GM23338 (cell line): Measurements from ENCODE around the gene P2RY12. TPM values are rescaled to one million over a fixed set of nuclear protein-coding genes. Genes with fewer than 3 reads are reported as not detected.

Experiments used
- ATAC-seq: fragments of 200-7000 bp; cut with Tn5 transposase; 3 replicates; pipeline ENCODE4 v1.9.1; 2020
- DNase-seq: peaks from one replicate; pipeline ENCODE4 v3.0.0-alpha.2; 2015; ENCODE audit warnings: low spot score
- H2AFZ ChIP-seq: fragments of 200-600 bp; sonication (generic); 2 replicates; pipeline ENCODE4 v1.8.0; 2016; ENCODE audit warnings: antibody characterized with exemption, mild to moderate bottlenecking, moderate library complexity
- H3F3A ChIP-seq: fragments of 200-600 bp; sonication (generic); replicated peaks from 2 replicates; pipeline ENCODE4 v1.8.0; 2017; ENCODE audit warnings: antibody characterized with exemption, mixed run types, low read depth
- H3K27ac ChIP-seq: fragments of 200-600 bp; sonication (generic); 2 replicates; pipeline ENCODE4 v1.6.1; 2016; ENCODE audit warnings: low read depth
- H3K27me3 ChIP-seq: fragments of 200-600 bp; sonication (generic); 2 replicates; pipeline ENCODE4 v1.8.0; 2016; ENCODE audit warnings: mild to moderate bottlenecking, mixed run types, moderate library complexity; ENCODE audit not compliant: insufficient read depth
- H3K36me3 ChIP-seq: fragments of 200-600 bp; sonication (generic); 2 replicates; pipeline ENCODE4 v1.8.0; 2016; ENCODE audit warnings: mild to moderate bottlenecking; ENCODE audit not compliant: insufficient read depth
- H3K4me1 ChIP-seq: fragments of 200-600 bp; sonication (generic); 2 replicates; pipeline ENCODE4 v1.8.0; 2016; ENCODE audit warnings: mild to moderate bottlenecking, moderate library complexity; ENCODE audit not compliant: insufficient read depth
- H3K4me2 ChIP-seq: fragments of 200-600 bp; sonication (generic); 2 replicates; pipeline ENCODE4 v1.7.1; 2017; ENCODE audit warnings: mixed run types
- H3K4me3 ChIP-seq: fragments of 200-600 bp; sonication (generic); 2 replicates; pipeline ENCODE4 v1.6.1; 2016; ENCODE audit warnings: mixed run types
- H3K79me2 ChIP-seq: fragments of 200-600 bp; sonication (generic); replicated peaks from 2 replicates; pipeline ENCODE4 v1.8.0; 2017; ENCODE audit warnings: mild to moderate bottlenecking; ENCODE audit not compliant: insufficient read depth
- H3K9me2 ChIP-seq: fragments of 200-600 bp; sonication (generic); 2 replicates; pipeline ENCODE4 v1.8.0; 2017; ENCODE audit not compliant: insufficient read depth
- H4K20me1 ChIP-seq: fragments of 200-600 bp; sonication (generic); replicated peaks from 2 replicates; pipeline ENCODE4 v1.8.0; 2017; ENCODE audit warnings: mild to moderate bottlenecking; ENCODE audit not compliant: insufficient read depth
- H3K27ac Mint-ChIP-seq: 2 replicates; pipeline ENCODE4 v1.8.0; 2020; ENCODE audit warnings: inconsistent platforms, mild to moderate bottlenecking, moderate library complexity, mixed read lengths
- H3K27me3 Mint-ChIP-seq: 3 replicates; pipeline ENCODE4 v1.8.0; 2022; ENCODE audit warnings: low read depth, mild to moderate bottlenecking, moderate library complexity, mixed read lengths, inconsistent platforms; ENCODE audit not compliant: insufficient read depth, poor library complexity
- H3K36me3 Mint-ChIP-seq: 3 replicates; pipeline ENCODE4 v1.8.0; 2021; ENCODE audit warnings: low read depth, mild to moderate bottlenecking, inconsistent platforms, moderate library complexity, mixed read lengths
- H3K4me1 Mint-ChIP-seq: 3 replicates; pipeline ENCODE4 v1.8.0; 2020; ENCODE audit warnings: mild to moderate bottlenecking, inconsistent platforms, mixed read lengths
- H3K4me3 Mint-ChIP-seq: 3 replicates; pipeline ENCODE4 v1.8.0; 2021; ENCODE audit warnings: moderate library complexity, mild to moderate bottlenecking, inconsistent platforms, mixed read lengths
- H3K9me3 Mint-ChIP-seq: 3 replicates; pipeline ENCODE4 v1.8.0; 2020; ENCODE audit warnings: moderate library complexity, mild to moderate bottlenecking, inconsistent platforms, mixed read lengths
- CREB1 ChIP-seq: fragments of 250-450 bp; sonication (Bioruptor Pico); IDR thresholded peaks from 2 replicates; pipeline ENCODE4 v1.5.0; 2020; ENCODE audit warnings: low read depth, mild to moderate bottlenecking, moderate library complexity
- CTCF ChIP-seq, 2 experiments: fragments of 200-600 bp in 1 of 2; sonication (generic) in 1 of 2; conservative IDR thresholded peaks; 2 replicates each; pipeline versions ENCODE4 v1.5.1 to v1.6.1; 2016 to 2017; ENCODE audit warnings: antibody characterized with exemption in 2 of 2, low read depth in 2 of 2, mild to moderate bottlenecking in 2 of 2, moderate library complexity in 1 of 2
- ETS1 ChIP-seq: IDR thresholded peaks from 2 replicates; pipeline ENCODE4 v1.6.1; 2016; ENCODE audit warnings: antibody characterized with exemption
- EZH2 ChIP-seq: fragments of 200-600 bp; sonication (generic); IDR thresholded peaks from one replicate; pipeline ENCODE4 v1.8.0; 2017; ENCODE audit warnings: antibody characterized with exemption, mild to moderate bottlenecking, low read depth; ENCODE audit not compliant: unreplicated experiment
- REST ChIP-seq: IDR thresholded peaks from one replicate; pipeline ENCODE4 v1.6.1; 2018; ENCODE audit warnings: antibody characterized with exemption; ENCODE audit not compliant: unreplicated experiment
- ZNF331 ChIP-seq: fragments of 250-450 bp; sonication (Bioruptor Pico); IDR thresholded peaks from 2 replicates; pipeline ENCODE4 v1.5.0; 2020; ENCODE audit warnings: low read depth, mild to moderate bottlenecking, moderate library complexity
- ZNF462 ChIP-seq: fragments of 250-450 bp; sonication (Bioruptor Pico); IDR thresholded peaks from 2 replicates; pipeline ENCODE4 v1.5.0; 2020; ENCODE audit warnings: mild to moderate bottlenecking, moderate library complexity
- polyA plus RNA-seq: library from polyadenylated mRNA; unstranded; fragments of >200 nt; fragmentation: Nextera tagmentation; extraction: Ambion mirVana; gene quantifications from 2 replicates; pipeline ENCODE4 v1.2.1, GENCODE V29; 2016
- total RNA-seq: library from RNA; depleted of rRNA; stranded (reverse); fragments of >200 nt; shearing (Covaris generic); gene quantifications from 2 replicates; pipeline ENCODE4 v1.2.3, GENCODE V29; 2014

Gene P2RY12
- total and polyA plus RNA-seq, 2 experiments from 2014 or later, result 1.1 TPM; not detected in 1

- peak; percentile 48 for DNase-seq
- no peaks in the 10 kb centered on the region for H3K9me3 Mint-ChIP-seq
- H2AFZ ChIP-seq, result no peak overlapping the region
- ATAC-seq, result peak; percentile 80
- H3K4me1 ChIP-seq, result peaks cover 11% of the 10 kb centered on the region
- H3K4me3 ChIP-seq, result no peak overlapping the region
- TF ChIP-seq CREB1 (no peak), EZH2 (no peak), CTCF (conservative IDR thresholded peaks at IDR 0.05; ENCODE audit: low read depth in 2 of 2) (no peak), ZNF331 (no peak), ETS1 (no peak), REST (no peak)
- H3K27me3 ChIP-seq, result no peaks in the 10 kb centered on the region
- no peaks in the 10 kb centered on the region for H4K20me1 ChIP-seq
- no peak overlapping the region for H3K4me3 Mint-ChIP-seq
- H3K79me2 ChIP-seq, result no peaks in the 10 kb centered on the region
- H3F3A ChIP-seq, result no peaks in the 10 kb centered on the region
- 0 out of 2 replicates have a peak overlapping the region, but pooled peaks have one; percentile 19 for H3K27ac Mint-ChIP-seq
- no peaks in the 10 kb centered on the region for H3K9me2 ChIP-seq
- no peaks in the 10 kb centered on the region for H3K36me3 ChIP-seq
- H3K36me3 Mint-ChIP-seq, result no peaks in the 10 kb centered on the region
- H3K4me1 Mint-ChIP-seq, result peaks cover 25% of the 10 kb centered on the region
- no peak overlapping the region for H3K27ac ChIP-seq
- H3K27me3 Mint-ChIP-seq, result no peaks in the 10 kb centered on the region
- no peak overlapping the region for H3K4me2 ChIP-seq
These were observed 88.3 kb downstream of the P2RY12 start for GRCh38 chr3:151296226-151296625.

- Histone ChIP-seq H3K9me2 (no peaks in the 10 kb centered on the region), H2AFZ (no peak overlapping the region), H3K27ac (no peak overlapping the region), H4K20me1 (no peaks in the 10 kb centered on the region), H3F3A (no peaks in the 10 kb centered on the region), H3K27me3 (no peaks in the 10 kb centered on the region), H3K36me3 (no peaks in the 10 kb centered on the region), H3K4me2 (no peak overlapping the region), H3K4me1 (0 out of 2 replicates have a peak, but pooled peaks cover 3% of the 10 kb centered on the region), H3K79me2 (no peaks in the 10 kb centered on the region), H3K4me3 (no peak overlapping the region)
- ATAC-seq (no peak), DNase-seq (no peak)
- no peaks in the 10 kb centered on the region for H3K9me3 Mint-ChIP-seq
- no peak overlapping the region for H3K4me3 Mint-ChIP-seq
- no peak overlapping the region for H3K27ac Mint-ChIP-seq
- H3K36me3 Mint-ChIP-seq, result no peaks in the 10 kb centered on the region
- peaks cover 11% of the 10 kb centered on the region for H3K4me1 Mint-ChIP-seq
- no peaks in the 10 kb centered on the region for H3K27me3 Mint-ChIP-seq
- no peak for TF ChIP-seq ETS1
- TF ChIP-seq CREB1, result no peak
- no peak for TF ChIP-seq ZNF462 (CRISPR knock-in tag)
These were observed 91.4 kb downstream of the P2RY12 start for GRCh38 chr3:151293127-151293526.
